Esophagus muscularis mucosa (tissue), 4 donors: ENCODE data around the gene NSMCE3. TPM values are rescaled to one million over a fixed set of nuclear protein-coding genes. Genes with fewer than 3 reads are reported as not detected.

Experiments used
- DNase-seq: peaks from one replicate; pipeline ENCODE4 v3.0.0-alpha.2; 2017; ENCODE audit errors: extremely low spot score
- H3K27ac ChIP-seq, 4 donors: fragments of 200-600 bp; sonication (generic); replicated peaks in 1 of 4; 1 replicate in 3 of 4; 2 replicates in 1 of 4; pipeline ENCODE4 v1.5.1; 2016 to 2019; ENCODE audit warnings: mild to moderate bottlenecking in 1 of 4
- H3K27me3 ChIP-seq, 4 donors: fragments of 200-600 bp; sonication (generic); one replicate each; pipeline versions ENCODE4 v1.5.1 to v1.6.0; 2016 to 2019
- H3K36me3 ChIP-seq, 4 donors: fragments of 200-600 bp; sonication (generic); one replicate each; pipeline ENCODE4 v1.5.1; 2016 to 2019
- H3K4me1 ChIP-seq, 4 donors: fragments of 200-600 bp; sonication (generic); one replicate each; pipeline ENCODE4 v1.5.1; 2016 to 2019
- H3K4me3 ChIP-seq, 4 donors: fragments of 200-600 bp; sonication (generic); 1 replicate in 2 of 4; 2 replicates in 2 of 4; pipeline ENCODE4 v1.5.1; 2016 to 2019; ENCODE audit warnings: mild to moderate bottlenecking in 4 of 4, moderate library complexity in 1 of 4
- H3K9me3 ChIP-seq, 4 donors: fragments of 200-600 bp; sonication (generic); 1 replicate in 3 of 4; 2 replicates in 1 of 4; pipeline ENCODE4 v1.5.1; 2016 to 2019
- EP300 ChIP-seq: sonication (generic); formaldehyde crosslinking; IDR thresholded peaks from one replicate; pipeline ENCODE4 v1.6.1; 2017; ENCODE audit warnings: antibody characterized with exemption
- POLR2A ChIP-seq: fragments of 450-650 bp; IDR thresholded peaks from one replicate; pipeline ENCODE4 v1.6.1; 2017; ENCODE audit warnings: antibody characterized with exemption, moderate library complexity, mild to moderate bottlenecking, low read depth
- POLR2AphosphoS5 ChIP-seq, 2 donors: sonication (generic); formaldehyde crosslinking; IDR thresholded peaks; one replicate each; pipeline ENCODE4 v1.6.1; 2017; ENCODE audit warnings: antibody characterized with exemption in 2 of 2
- WGBS: methylation state at CpG from one replicate; pipeline ENCODE4 v1.1.5; 2018; 5-methylcytosine and 5-hydroxymethylcytosine counted together
- intact Hi-C: fragments of 100-400 bp; cut with DNase I; formaldehyde crosslinking; loops from one replicate; pipeline ENCODE4 v1.15.1; 2023
- total RNA-seq, 4 donors: library from RNA; depleted of rRNA; stranded (reverse); fragments of >200 nt; gene quantifications; one replicate each; pipeline versions ENCODE4 v1.1.0 to v1.2.1, GENCODE V29; 2016
- TF ChIP-seq, protein P1 (sequence below), 3 experiments: fragments of 200-600 bp in 2 of 3; fragments of 450-650 bp in 1 of 3; sonication (generic) in 2 of 3; IDR thresholded peaks; one replicate each; pipeline ENCODE4 v1.5.1; 2017 to 2019; ENCODE audit warnings: antibody characterized with exemption in 3 of 3, mild to moderate bottlenecking in 2 of 3, moderate library complexity in 1 of 3

NSMCE3 gene
- total RNA-seq, 4 donors from 2014 or later = 8.3 to 18.4 (median 15.7) TPM

DNA sequence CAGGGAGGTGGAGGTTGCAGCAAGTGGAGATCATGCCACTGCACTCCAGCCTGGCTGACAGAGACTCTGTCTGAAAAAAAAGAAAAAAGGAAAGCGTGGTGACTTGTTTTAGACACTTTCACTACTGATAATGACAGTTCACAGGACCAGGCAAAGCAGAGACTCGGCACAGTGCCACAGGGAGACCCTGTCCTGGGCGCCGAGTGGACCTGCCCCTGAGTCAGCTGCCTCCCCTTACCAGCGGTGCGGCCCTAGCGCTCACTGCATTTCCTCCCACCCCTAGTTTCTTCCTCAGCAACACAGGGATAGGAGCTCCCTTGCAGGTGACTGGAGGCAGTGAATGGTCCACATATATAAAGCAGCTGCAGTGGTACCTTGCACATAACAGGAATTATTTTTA lies 38.7 kb upstream of the NSMCE3 start:
- H3K9me3 ChIP-seq = no peaks in the 10 kb centered on the region
- TF ChIP-seq, protein P1, sequence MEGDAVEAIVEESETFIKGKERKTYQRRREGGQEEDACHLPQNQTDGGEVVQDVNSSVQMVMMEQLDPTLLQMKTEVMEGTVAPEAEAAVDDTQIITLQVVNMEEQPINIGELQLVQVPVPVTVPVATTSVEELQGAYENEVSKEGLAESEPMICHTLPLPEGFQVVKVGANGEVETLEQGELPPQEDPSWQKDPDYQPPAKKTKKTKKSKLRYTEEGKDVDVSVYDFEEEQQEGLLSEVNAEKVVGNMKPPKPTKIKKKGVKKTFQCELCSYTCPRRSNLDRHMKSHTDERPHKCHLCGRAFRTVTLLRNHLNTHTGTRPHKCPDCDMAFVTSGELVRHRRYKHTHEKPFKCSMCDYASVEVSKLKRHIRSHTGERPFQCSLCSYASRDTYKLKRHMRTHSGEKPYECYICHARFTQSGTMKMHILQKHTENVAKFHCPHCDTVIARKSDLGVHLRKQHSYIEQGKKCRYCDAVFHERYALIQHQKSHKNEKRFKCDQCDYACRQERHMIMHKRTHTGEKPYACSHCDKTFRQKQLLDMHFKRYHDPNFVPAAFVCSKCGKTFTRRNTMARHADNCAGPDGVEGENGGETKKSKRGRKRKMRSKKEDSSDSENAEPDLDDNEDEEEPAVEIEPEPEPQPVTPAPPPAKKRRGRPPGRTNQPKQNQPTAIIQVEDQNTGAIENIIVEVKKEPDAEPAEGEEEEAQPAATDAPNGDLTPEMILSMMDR (IDR thresholded peaks at IDR 0.05) = no peak
- TF ChIP-seq EP300 (no peak), POLR2A (no peak), POLR2AphosphoS5 (IDR thresholded peaks at IDR 0.05) (no peak)
- H3K36me3 ChIP-seq = no peaks in the 10 kb centered on the region
- H3K27ac ChIP-seq = no peak overlapping the region
- WGBS = 81% methylated on average over 5 of the region's 7 CpGs
- no peak for DNase-seq
- no peaks in the 10 kb centered on the region for H3K4me1 ChIP-seq
- H3K27me3 ChIP-seq = no peaks in the 10 kb centered on the region
- no peak overlapping the region for H3K4me3 ChIP-seq
- intact Hi-C loops = no loop called here

DNA sequence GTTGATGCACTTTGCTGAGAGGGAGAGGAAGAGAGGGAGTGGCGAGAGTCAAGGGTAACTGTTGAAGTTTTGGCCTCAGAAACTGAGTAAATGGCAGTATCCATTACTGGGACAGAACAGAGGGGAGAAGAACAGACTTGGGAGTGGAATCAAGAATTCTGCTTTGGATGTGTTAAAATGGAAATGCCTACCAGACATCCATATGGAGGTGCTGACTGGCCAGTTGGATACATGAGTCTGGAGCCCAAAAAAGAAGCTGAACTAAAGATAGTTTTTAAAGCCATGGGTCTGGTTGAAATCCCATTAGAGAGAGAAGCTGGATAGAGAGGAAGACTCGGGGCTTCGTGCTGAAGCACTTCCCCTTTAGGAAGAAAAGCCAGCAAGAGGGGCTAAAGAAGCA lies 35.9 kb upstream of the NSMCE3 start:
- Histone ChIP-seq H3K27me3 (no peaks in the 10 kb centered on the region), H3K36me3 (no peaks in the 10 kb centered on the region), H3K9me3 (no peaks in the 10 kb centered on the region), H3K4me1 (no peaks in the 10 kb centered on the region), H3K27ac (no peak overlapping the region), H3K4me3 (no peak overlapping the region)
- WGBS = 78% methylated on average over 3 of the region's 3 CpGs
- TF ChIP-seq POLR2AphosphoS5 (IDR thresholded peaks at IDR 0.05) = no peak
- TF ChIP-seq, protein P1 (IDR thresholded peaks at IDR 0.05) = no peak
- no peak for TF ChIP-seq EP300
- no peak for TF ChIP-seq POLR2A
- intact Hi-C loops = no loop called here
- DNase-seq = no peak

DNA sequence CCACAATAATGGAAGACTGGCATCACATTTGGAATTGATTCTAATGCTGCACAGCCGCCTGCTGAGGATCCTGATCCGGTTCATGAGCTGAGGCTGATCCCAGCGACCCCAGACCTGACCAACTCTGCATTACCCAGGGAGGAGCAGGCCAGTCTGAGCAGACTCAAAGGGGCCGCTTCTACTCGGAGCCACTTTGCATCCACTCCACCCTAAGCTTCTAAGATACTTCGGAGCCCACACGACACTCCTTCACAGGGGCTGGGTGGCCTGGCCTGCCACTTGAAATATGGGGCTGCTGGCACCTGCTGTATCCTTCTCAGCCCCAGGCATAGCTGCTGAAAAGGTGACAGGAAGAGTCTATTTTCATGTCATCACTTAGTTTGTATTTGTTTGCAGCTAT lies 33.2 kb upstream of the NSMCE3 start:
- TF ChIP-seq EP300 (no peak), POLR2AphosphoS5 (IDR thresholded peaks at IDR 0.05) (no peak), POLR2A (no peak)
- TF ChIP-seq, protein P1 (IDR thresholded peaks at IDR 0.05) = no peak
- no peaks in the 10 kb centered on the region for H3K36me3 ChIP-seq
- WGBS = 90% methylated on average over 7 of the region's 7 CpGs

DNA sequence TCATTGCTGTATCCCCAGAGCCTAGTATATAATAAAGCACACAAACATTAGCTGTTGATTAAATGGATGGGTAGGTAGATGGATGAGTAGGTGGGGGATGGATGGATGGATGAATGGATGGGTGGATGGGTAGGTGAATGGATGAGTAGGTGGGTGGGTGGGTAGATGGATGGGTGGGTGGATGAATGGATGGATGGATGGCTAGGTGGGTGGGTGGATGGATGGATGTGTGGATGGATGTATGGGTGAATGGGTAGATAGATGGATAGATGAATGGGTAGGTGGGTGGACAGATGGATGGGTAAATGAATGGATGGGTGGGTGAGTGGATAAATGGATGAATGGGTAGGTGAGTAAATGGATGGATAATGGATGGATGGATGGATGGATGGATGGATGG lies 30.2 kb upstream of the NSMCE3 start:
- no peak for DNase-seq
- no peaks in the 10 kb centered on the region for H3K36me3 ChIP-seq
- H3K4me3 ChIP-seq = no peak overlapping the region
- TF ChIP-seq, protein P1 (IDR thresholded peaks at IDR 0.05) = no peak
- TF ChIP-seq POLR2A (no peak), POLR2AphosphoS5 (IDR thresholded peaks at IDR 0.05) (no peak), EP300 (no peak)
- H3K9me3 ChIP-seq = no peaks in the 10 kb centered on the region
- no peak overlapping the region for H3K27ac ChIP-seq
- no peaks in the 10 kb centered on the region for H3K27me3 ChIP-seq
- intact Hi-C loops = no loop called here
- H3K4me1 ChIP-seq = peaks cover 0 to 1% (median 0%) of the 10 kb centered on the region in 4 donors

More for the DNA sequence above, 33.2 kb upstream of the NSMCE3 start:
- DNase-seq = no peak
- Histone ChIP-seq H3K4me1 (no peaks in the 10 kb centered on the region), H3K27me3 (no peaks in the 10 kb centered on the region), H3K4me3 (no peak overlapping the region), H3K9me3 (no peaks in the 10 kb centered on the region), H3K27ac (no peak overlapping the region)
- intact Hi-C loops = no loop called here

DNA sequence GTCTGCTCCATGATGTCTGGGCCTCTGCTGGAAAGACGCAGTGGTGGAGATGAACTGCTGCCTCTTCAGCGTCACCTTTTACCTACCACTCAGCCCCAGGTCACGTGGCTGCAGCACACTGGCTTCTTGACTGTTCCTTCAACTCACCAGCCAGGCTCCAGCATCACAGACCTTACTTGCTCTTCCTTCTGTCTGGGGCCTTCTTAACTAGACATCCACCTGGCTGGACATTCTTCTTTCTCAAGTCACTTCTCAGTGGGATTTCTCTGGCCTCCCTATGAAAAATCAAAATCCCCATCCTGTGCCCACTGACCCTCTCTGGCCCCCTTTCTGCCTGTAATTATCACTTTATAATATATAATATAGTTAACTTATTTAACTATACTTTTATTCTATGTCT lies 29.7 kb upstream of the NSMCE3 start:
- Histone ChIP-seq H3K36me3 (no peaks in the 10 kb centered on the region), H3K27me3 (no peaks in the 10 kb centered on the region), H3K4me3 (no peak overlapping the region), H3K27ac (no peak overlapping the region), H3K9me3 (no peaks in the 10 kb centered on the region), H3K4me1 (peaks cover 0 to 6% (median 2%) of the 10 kb centered on the region in 4 donors)
- peak; percentile 90 for DNase-seq
- TF ChIP-seq EP300 = no peak
- no peak for TF ChIP-seq POLR2A
- TF ChIP-seq, protein P1 (IDR thresholded peaks at IDR 0.05) = no peak
- TF ChIP-seq POLR2AphosphoS5 (IDR thresholded peaks at IDR 0.05) = no peak
- WGBS = 78% methylated on average over 3 of the region's 3 CpGs
- intact Hi-C loops = no loop called here
